SU-DHL-6 (cell line): ENCODE measurements around the gene THAP11.

Source experiments
- H2AFZ ChIP-seq: fragments of 200-600 bp; sonication (generic); 2 replicates; pipeline ENCODE4 v1.6.1; 2014; ENCODE audit warnings: low read depth, mild to moderate bottlenecking, moderate library complexity, mixed read lengths, antibody characterized with exemption, low read length; ENCODE audit not compliant: severe bottlenecking
- H3F3A ChIP-seq: fragments of 200-600 bp; shearing (Covaris generic); 2 replicates; pipeline ENCODE4 v1.6.0; 2016; ENCODE audit warnings: antibody characterized with exemption, mild to moderate bottlenecking; ENCODE audit not compliant: insufficient read depth
- H3K27ac ChIP-seq: fragments of 200-600 bp; sonication (generic); 2 replicates; pipeline ENCODE4 v1.5.1; 2016; ENCODE audit warnings: low read depth, mild to moderate bottlenecking, low read length, moderate library complexity, mixed read lengths
- H3K27me3 ChIP-seq: fragments of 200-600 bp; sonication (generic), shearing (Covaris generic); 2 replicates; pipeline ENCODE4 v1.6.0; 2014; ENCODE audit warnings: mild to moderate bottlenecking, low read length
- H3K36me3 ChIP-seq: fragments of 200-600 bp; sonication (generic); 2 replicates; pipeline ENCODE4 v1.6.1; 2014; ENCODE audit warnings: mild to moderate bottlenecking, low read length, mixed read lengths
- H3K4me2 ChIP-seq: fragments of 300-600, 200-600 bp; shearing (Covaris generic), sonication (generic); 2 replicates; pipeline ENCODE4 v1.6.0; 2014; ENCODE audit warnings: low read length, low read depth, mild to moderate bottlenecking; ENCODE audit not compliant: poor library complexity, severe bottlenecking
- H3K4me3 ChIP-seq: fragments of 200-600 bp; sonication (generic); 2 replicates; pipeline ENCODE4 v1.5.1; 2014; ENCODE audit warnings: antibody characterized with exemption, low read length, mild to moderate bottlenecking, mixed read lengths; ENCODE audit not compliant: insufficient read depth, poor library complexity, severe bottlenecking
- H3K79me2 ChIP-seq: fragments of 200-600 bp; sonication (generic); 2 replicates; pipeline ENCODE4 v1.6.1; 2014; ENCODE audit warnings: mild to moderate bottlenecking, low read length, moderate library complexity; ENCODE audit not compliant: insufficient read depth
- H3K9ac ChIP-seq: fragments of 200-600 bp; sonication (generic); 2 replicates; pipeline ENCODE4 v1.7.0; 2014; ENCODE audit warnings: mild to moderate bottlenecking, low read length
- H3K9me2 ChIP-seq: fragments of 200-600 bp; sonication (generic); replicated peaks from 2 replicates; pipeline ENCODE4 v1.6.1; 2014; ENCODE audit warnings: low read length; ENCODE audit not compliant: insufficient read depth
- H3K9me3 ChIP-seq: fragments of 200-600 bp; sonication (generic); 2 replicates; pipeline ENCODE4 v1.6.1; 2014; ENCODE audit warnings: low read length, mixed read lengths; ENCODE audit not compliant: insufficient read depth
- H4K20me1 ChIP-seq: fragments of 200-600 bp; sonication (generic); 2 replicates; pipeline ENCODE4 v1.6.1; 2014; ENCODE audit warnings: low read depth, mild to moderate bottlenecking, antibody characterized with exemption, low read length, moderate library complexity, mixed read lengths
- CTCF ChIP-seq: fragments of 200-600 bp; sonication (generic); IDR thresholded peaks from one replicate; pipeline ENCODE4 v1.5.1; 2017; ENCODE audit warnings: antibody characterized with exemption, mild to moderate bottlenecking, low read length, moderate library complexity; ENCODE audit not compliant: insufficient read depth, poor library complexity, severe bottlenecking
- EZH2phosphoT487 ChIP-seq: fragments of 200-600 bp; sonication (generic), shearing (Covaris generic); conservative IDR thresholded peaks from 2 replicates; pipeline ENCODE4 v1.6.1; 2018; ENCODE audit warnings: mild to moderate bottlenecking, antibody characterized with exemption, low read length, moderate library complexity, mixed read lengths

THAP11 gene

GRCh38 chr16:67820608-67821259 lies 21.4 kb upstream of the THAP11 start:
- Histone ChIP-seq H3K9me2 (no peaks in the 10 kb centered on the region), H3K4me2 (no peak overlapping the region), H3K27ac (no peak overlapping the region), H3K27me3 (no peaks in the 10 kb centered on the region), H3K9me3 (no peaks in the 10 kb centered on the region), H3K79me2 (no peaks in the 10 kb centered on the region), H3F3A (no peaks in the 10 kb centered on the region), H3K36me3 (no peaks in the 10 kb centered on the region), H3K9ac (no peak overlapping the region), H2AFZ (no peak overlapping the region), H3K4me3 (no peak overlapping the region), H4K20me1 (no peaks in the 10 kb centered on the region)
- TF ChIP-seq EZH2phosphoT487 (no peak), CTCF (no peak)

DNA sequence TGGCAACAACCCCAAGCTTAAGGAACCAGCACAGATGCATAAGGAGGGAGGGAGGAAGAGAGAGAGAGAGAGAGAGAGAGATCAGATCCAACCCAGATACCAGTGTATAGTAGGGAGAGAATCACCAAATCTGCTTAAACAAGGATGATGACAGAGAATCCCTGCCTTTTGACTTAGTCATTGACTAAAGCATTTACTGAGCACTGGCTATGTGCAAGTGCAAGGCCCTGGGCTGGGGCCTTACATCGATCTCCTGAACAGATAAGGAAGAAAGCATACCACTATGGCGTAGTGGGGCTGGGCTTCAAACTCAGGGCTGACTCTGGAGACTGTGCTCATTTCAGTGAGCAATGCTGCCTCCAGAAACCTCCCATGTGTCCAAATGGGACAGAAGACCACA lies 19.6 kb upstream of the THAP11 start:
- H3F3A ChIP-seq = no peaks in the 10 kb centered on the region
- TF ChIP-seq CTCF (no peak), EZH2phosphoT487 (no peak)
- no peaks in the 10 kb centered on the region for H3K9me3 ChIP-seq

GRCh38 chr16:67825119-67825518 lies 17.0 kb upstream of the THAP11 start:
- Histone ChIP-seq H2AFZ (no peak overlapping the region), H3K27ac (no peak overlapping the region), H3K9me2 (no peaks in the 10 kb centered on the region), H3K9me3 (no peaks in the 10 kb centered on the region), H3K4me2 (no peak overlapping the region), H3K4me3 (no peak overlapping the region), H3K27me3 (no peaks in the 10 kb centered on the region), H3K9ac (no peak overlapping the region), H4K20me1 (no peaks in the 10 kb centered on the region), H3F3A (no peaks in the 10 kb centered on the region), H3K79me2 (no peaks in the 10 kb centered on the region), H3K36me3 (no peaks in the 10 kb centered on the region)
- TF ChIP-seq EZH2phosphoT487 = no peak
- no peak for TF ChIP-seq CTCF

More for the DNA sequence above, 19.6 kb upstream of the THAP11 start:
- H2AFZ ChIP-seq = no peak overlapping the region
- no peaks in the 10 kb centered on the region for H3K79me2 ChIP-seq
- H3K27me3 ChIP-seq = no peaks in the 10 kb centered on the region
- H3K9ac ChIP-seq = no peak overlapping the region
- no peak overlapping the region for H3K4me2 ChIP-seq
- no peaks in the 10 kb centered on the region for H4K20me1 ChIP-seq
- H3K4me3 ChIP-seq = no peak overlapping the region
- H3K27ac ChIP-seq = no peak overlapping the region
- no peaks in the 10 kb centered on the region for H3K36me3 ChIP-seq
- no peaks in the 10 kb centered on the region for H3K9me2 ChIP-seq
